ENCODE data around the gene FBXO48.

The FBXO48 gene

GRCh38 chr2:68431316-68431972, 35.6 kb downstream of the FBXO48 start:
- no peak for DNase-seq (ENCODE audit: low read depth)
- TF ChIP-seq, protein P1, sequence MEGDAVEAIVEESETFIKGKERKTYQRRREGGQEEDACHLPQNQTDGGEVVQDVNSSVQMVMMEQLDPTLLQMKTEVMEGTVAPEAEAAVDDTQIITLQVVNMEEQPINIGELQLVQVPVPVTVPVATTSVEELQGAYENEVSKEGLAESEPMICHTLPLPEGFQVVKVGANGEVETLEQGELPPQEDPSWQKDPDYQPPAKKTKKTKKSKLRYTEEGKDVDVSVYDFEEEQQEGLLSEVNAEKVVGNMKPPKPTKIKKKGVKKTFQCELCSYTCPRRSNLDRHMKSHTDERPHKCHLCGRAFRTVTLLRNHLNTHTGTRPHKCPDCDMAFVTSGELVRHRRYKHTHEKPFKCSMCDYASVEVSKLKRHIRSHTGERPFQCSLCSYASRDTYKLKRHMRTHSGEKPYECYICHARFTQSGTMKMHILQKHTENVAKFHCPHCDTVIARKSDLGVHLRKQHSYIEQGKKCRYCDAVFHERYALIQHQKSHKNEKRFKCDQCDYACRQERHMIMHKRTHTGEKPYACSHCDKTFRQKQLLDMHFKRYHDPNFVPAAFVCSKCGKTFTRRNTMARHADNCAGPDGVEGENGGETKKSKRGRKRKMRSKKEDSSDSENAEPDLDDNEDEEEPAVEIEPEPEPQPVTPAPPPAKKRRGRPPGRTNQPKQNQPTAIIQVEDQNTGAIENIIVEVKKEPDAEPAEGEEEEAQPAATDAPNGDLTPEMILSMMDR (IDR thresholded peaks at IDR 0.05; ENCODE audit: insufficient read depth, low read depth, low read length, missing control alignments) = no peak
- no peak overlapping the region for H3K4me3 ChIP-seq (ENCODE audit: low read depth, low read length)

DNA sequence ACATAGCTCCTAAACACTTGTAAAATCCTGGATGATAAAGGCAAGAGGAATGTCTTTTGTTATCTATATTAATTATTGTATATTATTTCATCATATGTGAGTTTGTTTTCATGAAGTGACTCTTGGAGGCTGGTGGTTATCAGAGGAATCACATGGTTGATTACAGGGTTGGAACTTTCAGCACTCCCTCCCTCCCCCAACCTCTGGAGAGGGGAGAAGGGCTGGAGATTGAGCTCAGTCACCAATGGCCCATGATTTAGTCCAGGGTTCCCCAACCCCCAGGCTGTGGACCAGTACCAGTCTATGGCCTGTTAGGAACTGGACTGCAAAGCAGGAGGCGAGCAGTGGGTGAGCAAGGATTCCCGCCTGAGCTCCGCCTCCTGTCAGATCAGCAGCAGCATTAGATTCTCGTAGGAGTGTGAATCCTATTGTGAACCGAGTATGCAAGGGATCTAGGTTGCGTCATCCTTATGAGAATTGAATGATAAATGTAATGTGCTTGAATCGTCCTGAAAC, 37.7 kb downstream of the FBXO48 start:
- TF ChIP-seq, protein P1 (IDR thresholded peaks at IDR 0.05; ENCODE audit: insufficient read depth, low read depth, low read length, missing control alignments) = no peak

GRCh38 chr2:68428746-68429145, 38.3 kb downstream of the FBXO48 start:
- H3K4me3 ChIP-seq (ENCODE audit: low read depth, low read length) = no peak overlapping the region
- no peak for DNase-seq (ENCODE audit: low read depth)
- TF ChIP-seq, protein P1 (IDR thresholded peaks at IDR 0.05; ENCODE audit: insufficient read depth, low read depth, low read length, missing control alignments) = no peak

More for the DNA sequence above, 37.7 kb downstream of the FBXO48 start:
- no peak overlapping the region for H3K4me3 ChIP-seq (ENCODE audit: low read depth, low read length)
- no peak for DNase-seq (ENCODE audit: low read depth)

DNA sequence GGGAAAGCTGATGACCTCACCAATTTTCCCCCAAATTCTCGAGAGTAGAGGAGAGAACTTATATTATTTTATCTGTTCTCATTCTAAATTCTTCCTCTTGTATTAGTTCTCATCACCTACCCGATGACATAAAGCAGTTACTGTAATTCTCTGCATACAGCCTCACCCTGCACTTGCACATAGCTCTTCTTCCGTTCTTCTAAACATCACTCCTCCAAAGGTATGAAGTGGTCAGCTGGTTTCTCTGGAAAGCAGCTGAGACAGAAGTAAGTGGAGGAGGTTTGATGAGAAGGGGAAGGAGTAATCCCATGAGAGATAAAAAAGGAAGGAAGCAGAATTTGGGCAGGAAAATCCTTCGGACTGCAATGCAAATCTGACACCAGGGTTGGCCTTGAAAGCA, 39.0 kb downstream of the FBXO48 start:
- DNase-seq (ENCODE audit: low read depth) = no peak
- TF ChIP-seq, protein P1 (IDR thresholded peaks at IDR 0.05; ENCODE audit: insufficient read depth, low read depth, low read length, missing control alignments) = no peak
- H3K4me3 ChIP-seq (ENCODE audit: low read depth, low read length) = no peak overlapping the region

DNA sequence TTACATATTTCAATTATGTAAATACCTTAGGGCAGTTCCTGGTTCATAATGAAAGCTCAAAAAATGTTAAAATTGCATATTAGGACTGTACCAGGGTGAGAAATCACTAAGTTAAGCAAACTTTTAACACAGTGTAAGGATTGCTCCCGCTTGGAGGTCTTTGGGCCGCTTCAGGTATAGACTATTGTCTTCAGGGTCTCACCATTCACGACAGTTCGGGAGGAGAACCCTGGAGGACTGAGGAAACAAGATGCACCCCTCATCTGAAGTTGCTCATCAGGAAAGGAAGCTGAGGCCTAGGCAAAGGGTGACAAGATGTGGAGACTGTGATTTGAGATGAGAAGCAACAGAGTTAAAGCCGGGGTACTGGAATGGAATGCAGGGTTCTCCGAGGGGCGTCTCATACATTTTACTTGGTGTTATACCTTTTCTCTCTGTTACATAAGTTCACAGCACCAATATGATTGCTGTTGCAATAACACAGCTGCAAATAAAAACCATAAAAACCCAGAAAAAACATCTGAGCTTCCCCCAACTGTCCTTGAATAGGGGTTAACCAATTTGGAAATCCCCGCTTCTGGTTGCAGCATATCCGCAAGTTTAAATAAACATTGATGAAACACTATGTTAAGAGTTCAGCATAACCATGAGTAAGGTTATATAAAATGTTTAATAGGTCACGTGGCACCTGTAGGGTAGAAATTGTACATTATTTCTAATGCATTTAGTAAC, 40.1 kb downstream of the FBXO48 start:
- peak overlapping the region; percentile 12; the same call in 1 of the 2 replicates for H3K4me3 ChIP-seq (ENCODE audit: low read depth, low read length)
- peak; percentile 79 for DNase-seq (ENCODE audit: low read depth)
- TF ChIP-seq, protein P1 (IDR thresholded peaks at IDR 0.05; ENCODE audit: insufficient read depth, low read depth, low read length, missing control alignments) = no peak

GRCh38 chr2:68426446-68426845, 40.6 kb downstream of the FBXO48 start:
- DNase-seq (ENCODE audit: low read depth) = no peak
- peak overlapping the region; percentile 12; the same call in 1 of the 2 replicates for H3K4me3 ChIP-seq (ENCODE audit: low read depth, low read length)
- TF ChIP-seq, protein P1 (IDR thresholded peaks at IDR 0.05; ENCODE audit: insufficient read depth, low read depth, low read length, missing control alignments) = no peak

Data from GM12865 (cell line).